Testis (tissue), 2 donors: ENCODE data around the gene PRRT1B.

Experiments
- POLR2A ChIP-seq: fragments of 450-650 bp; IDR thresholded peaks from one replicate; pipeline ENCODE4 v1.6.1; 2017; ENCODE audit warnings: antibody characterized with exemption, mild to moderate bottlenecking, moderate library complexity
- TF ChIP-seq, protein P1 (sequence below), 3 experiments: fragments of 450-650 bp in 2 of 3; fragments of 200-600 bp in 1 of 3; sonication (generic) in 1 of 3; IDR thresholded peaks; one replicate each; pipeline ENCODE4 v1.5.1; 2016 to 2019; ENCODE audit warnings: antibody characterized with exemption in 3 of 3, mild to moderate bottlenecking in 2 of 3, moderate library complexity in 1 of 3

DNA sequence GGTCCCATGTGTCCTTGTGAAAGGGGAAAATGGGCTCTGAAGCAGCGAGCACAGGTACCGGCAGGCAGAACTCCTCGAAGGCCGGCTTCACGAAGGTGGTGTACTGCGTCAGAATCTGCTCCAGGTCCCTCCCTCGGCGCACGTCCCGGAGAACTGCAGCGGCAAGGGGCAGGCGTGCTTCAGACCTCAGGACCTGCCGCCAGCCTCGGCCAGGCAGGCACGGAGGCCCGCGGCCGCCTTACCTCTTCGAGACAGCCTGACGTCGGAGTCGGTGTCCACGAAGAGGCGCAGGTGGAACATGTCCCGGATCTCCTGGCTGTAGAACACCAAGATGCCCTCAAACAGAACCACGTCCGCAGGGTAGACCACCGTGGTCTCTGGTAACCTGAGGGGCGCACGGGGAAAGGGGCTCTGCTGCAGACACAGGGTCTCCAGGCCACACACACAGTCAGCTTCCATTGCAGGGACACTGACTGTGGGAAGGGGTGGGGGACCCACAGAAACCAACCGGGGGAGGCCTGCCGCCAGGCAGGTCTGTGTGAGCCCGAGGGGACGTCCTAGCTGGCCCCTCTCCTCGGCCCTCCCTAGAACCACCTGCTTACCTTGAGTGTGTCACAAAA is 16.3 kb upstream of the PRRT1B start:
- TF ChIP-seq, protein P1, sequence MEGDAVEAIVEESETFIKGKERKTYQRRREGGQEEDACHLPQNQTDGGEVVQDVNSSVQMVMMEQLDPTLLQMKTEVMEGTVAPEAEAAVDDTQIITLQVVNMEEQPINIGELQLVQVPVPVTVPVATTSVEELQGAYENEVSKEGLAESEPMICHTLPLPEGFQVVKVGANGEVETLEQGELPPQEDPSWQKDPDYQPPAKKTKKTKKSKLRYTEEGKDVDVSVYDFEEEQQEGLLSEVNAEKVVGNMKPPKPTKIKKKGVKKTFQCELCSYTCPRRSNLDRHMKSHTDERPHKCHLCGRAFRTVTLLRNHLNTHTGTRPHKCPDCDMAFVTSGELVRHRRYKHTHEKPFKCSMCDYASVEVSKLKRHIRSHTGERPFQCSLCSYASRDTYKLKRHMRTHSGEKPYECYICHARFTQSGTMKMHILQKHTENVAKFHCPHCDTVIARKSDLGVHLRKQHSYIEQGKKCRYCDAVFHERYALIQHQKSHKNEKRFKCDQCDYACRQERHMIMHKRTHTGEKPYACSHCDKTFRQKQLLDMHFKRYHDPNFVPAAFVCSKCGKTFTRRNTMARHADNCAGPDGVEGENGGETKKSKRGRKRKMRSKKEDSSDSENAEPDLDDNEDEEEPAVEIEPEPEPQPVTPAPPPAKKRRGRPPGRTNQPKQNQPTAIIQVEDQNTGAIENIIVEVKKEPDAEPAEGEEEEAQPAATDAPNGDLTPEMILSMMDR (IDR thresholded peaks at IDR 0.05), result no peak
- no peak for TF ChIP-seq POLR2A
